GM12873 (cell line): ENCODE data around the gene ZNF366.

ENCODE experiments used
- TF ChIP-seq, protein P1 (sequence below): IDR thresholded peaks from 2 replicates; pipeline ENCODE4 v1.5.1; 2012; ENCODE audit warnings: low read depth, mild to moderate bottlenecking, moderate library complexity, low read length, control low read depth; ENCODE audit not compliant: insufficient read depth; ENCODE audit errors: missing control alignments

The ZNF366 gene

DNA sequence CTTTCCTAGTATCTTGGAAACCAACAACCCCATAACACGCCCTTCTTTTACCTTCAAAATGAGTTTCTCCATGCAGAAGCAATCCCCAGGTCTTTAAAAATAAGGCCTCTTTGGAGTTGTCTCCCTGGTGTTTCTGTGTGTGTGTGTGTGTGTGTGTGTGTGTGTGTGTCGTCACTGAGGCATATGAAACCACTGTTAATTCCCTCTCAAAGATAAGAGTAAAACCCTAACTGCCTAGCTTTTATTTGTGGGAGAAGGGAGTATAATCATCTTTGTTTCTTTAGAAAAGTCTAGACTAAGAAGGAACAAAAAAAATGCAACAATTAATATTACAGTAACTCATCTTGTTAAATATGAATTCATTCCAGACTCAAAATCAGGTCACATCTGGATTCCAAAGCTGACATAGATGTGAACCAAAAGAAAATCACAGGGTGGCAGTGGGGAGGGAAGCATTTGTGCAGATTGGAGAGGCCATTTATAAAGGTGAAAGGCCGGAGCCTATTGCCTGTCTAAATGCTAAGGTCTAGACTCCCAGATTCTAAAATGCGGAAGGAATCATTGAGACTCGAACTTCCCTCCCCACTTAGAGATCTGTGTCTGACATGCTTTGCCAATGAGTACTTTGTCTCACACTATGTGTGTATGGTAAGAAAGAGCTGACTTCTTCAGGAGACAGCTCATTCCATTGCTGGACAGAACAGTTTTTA lies 91.4 kb downstream of the ZNF366 start:
- TF ChIP-seq, protein P1, sequence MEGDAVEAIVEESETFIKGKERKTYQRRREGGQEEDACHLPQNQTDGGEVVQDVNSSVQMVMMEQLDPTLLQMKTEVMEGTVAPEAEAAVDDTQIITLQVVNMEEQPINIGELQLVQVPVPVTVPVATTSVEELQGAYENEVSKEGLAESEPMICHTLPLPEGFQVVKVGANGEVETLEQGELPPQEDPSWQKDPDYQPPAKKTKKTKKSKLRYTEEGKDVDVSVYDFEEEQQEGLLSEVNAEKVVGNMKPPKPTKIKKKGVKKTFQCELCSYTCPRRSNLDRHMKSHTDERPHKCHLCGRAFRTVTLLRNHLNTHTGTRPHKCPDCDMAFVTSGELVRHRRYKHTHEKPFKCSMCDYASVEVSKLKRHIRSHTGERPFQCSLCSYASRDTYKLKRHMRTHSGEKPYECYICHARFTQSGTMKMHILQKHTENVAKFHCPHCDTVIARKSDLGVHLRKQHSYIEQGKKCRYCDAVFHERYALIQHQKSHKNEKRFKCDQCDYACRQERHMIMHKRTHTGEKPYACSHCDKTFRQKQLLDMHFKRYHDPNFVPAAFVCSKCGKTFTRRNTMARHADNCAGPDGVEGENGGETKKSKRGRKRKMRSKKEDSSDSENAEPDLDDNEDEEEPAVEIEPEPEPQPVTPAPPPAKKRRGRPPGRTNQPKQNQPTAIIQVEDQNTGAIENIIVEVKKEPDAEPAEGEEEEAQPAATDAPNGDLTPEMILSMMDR: no peak

DNA sequence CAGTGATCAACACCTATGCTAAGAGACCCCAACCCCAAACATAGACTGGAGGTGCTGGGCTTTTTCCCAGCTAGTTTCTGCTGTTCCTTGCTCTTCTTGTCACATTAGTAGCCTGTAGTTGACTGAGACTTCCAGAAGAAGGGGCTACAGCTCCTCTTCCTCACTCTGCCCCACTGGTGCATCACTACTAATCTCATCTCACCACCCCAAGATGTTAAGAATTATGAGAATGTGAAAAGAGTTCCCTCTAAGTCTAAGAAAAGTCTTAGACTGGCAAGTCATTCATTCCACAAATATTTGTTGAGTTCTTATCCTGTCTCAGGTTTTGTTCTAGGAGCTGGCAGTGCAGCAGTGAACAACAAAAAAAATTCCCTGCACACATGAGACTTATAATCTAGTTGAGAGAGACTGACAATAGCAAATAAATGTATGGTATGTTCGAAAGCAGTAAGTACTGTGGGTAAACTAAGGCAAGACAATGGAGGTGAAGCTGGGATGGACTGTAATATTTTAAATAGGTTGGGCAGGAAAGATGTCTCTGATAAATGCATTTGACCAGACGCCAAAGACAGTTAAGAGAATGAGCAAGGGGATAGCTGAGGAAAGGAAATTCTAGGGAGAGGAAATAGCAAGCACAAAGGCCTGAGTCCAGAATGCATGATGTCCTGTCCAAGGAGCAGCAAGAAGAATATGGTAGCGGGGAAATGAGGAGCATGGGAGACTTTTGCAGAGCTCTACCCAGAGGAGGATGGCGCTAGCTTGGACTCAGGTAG lies 94.7 kb downstream of the ZNF366 start:
- TF ChIP-seq, protein P1: peak; percentile 12

DNA sequence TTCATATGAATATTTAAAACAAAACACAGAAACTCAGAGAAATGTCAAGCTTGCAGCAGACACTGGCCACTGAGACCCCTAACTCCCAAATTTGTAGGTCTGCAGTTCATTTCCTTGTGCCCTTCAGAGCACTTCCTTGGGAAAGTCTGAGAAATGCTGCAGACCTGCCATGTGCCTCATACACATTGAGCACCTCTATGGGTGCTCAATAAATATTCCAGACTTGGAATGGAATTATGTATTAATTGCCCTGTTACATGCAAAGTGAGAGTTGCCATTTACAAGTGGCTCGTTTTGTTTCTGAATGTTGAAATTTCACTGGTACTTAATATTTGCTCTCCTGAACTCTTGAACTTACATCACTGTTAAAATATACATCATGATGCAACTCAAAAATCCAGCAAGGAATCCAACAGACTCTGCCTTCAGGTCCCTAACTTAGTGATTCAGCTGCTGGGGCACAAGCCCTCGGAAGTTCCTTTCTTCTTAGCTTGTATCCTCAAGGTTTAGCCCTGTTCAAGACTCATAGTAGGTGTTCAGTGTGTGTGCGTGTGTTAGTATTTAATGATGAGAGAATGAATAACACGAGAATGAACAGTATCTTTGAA lies 96.4 kb downstream of the ZNF366 start:
- TF ChIP-seq, protein P1: no peak

DNA sequence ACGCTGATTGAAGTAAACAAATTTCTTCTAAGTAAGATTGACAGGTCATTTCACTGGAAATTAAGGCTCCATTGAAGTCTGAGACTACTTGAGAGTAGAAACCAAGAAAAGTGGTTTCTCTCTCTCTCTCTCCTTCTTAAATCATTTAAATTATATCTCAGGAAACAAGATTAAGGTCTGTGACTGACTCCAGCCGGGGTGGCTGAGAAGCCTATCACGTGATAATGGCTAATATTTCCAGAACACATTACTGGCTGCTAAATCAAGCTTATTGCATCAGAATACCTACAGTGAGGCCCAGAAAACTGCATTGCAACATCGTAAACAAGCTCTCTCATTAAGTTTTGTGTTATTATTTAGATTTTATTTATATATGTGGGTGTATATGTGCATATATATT lies 98.6 kb downstream of the ZNF366 start:
- TF ChIP-seq, protein P1: no peak

DNA sequence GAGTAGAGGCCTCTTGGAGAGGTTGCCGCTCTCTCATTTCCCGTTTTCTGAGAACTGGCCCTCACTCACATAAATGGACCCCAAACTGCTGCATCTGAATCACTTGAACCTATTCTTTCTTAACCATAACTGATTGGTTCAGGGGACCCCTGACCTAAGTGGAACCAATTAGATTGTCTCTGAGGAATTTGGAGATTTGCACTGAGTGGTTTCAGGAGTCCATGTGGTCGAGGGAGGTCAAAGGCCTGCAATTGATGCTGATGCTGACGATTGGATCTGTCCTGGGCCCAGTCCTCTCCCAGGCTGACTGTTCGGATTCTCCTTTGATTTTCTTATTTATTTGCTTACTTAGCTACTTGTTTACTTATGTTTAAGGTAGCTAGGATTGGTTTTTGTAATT lies 99.1 kb downstream of the ZNF366 start:
- TF ChIP-seq, protein P1: no peak

DNA sequence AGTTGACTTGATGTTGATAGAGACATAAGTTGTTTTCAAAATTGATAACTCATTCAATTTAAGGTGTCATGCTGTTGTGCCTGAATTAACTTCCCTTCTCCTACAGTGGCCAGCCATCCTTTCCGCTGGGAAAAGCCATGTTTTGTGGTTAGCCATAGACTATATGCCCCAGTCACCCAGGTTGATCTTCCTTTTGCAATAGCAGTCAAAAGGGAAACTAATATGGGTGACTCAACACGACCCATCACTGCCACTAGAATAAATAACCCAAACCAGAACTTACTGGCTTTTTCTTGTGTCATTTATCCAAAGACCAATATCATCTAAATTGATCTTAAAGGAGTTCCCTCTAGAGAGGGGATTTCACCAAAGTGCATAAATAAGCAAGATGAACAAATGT lies 99.7 kb downstream of the ZNF366 start:
- TF ChIP-seq, protein P1: no peak

DNA sequence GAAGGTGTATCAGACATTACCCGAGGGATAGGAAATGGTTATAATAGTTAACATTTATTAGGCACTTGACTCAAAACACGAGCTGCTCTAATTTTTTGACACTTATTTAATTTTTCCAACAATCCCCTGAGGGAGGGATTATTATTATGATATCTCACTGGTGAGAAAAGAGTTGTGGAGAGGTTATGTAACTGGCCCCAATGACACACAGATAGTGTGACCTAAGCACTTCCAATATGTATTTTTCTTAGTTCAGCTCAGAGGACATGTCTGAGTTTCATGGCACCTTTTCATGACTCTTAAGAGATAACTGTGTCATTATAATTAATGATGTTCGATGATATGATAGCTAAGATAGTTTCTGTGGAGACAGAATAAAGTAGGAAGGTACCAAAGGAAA lies 100.1 kb downstream of the ZNF366 start:
- TF ChIP-seq, protein P1: no peak
